Vagina (tissue), 2 donors: ENCODE measurements around the gene HTD2. TPM values are rescaled to one million over a fixed set of nuclear protein-coding genes. Genes with fewer than 3 reads are reported as not detected.

Experiments used
- DNase-seq, 2 donors: peaks; one replicate each; pipeline ENCODE4 v3.0.0-alpha.2; 2017; ENCODE audit errors: extremely low spot score in 2 of 2
- H3K27ac ChIP-seq: fragments of 200-600 bp; sonication (generic); one replicate; pipeline ENCODE4 v1.5.1; 2019
- H3K27me3 ChIP-seq: fragments of 200-600 bp; sonication (generic); one replicate; pipeline ENCODE4 v1.5.1; 2019
- H3K36me3 ChIP-seq, 2 donors: fragments of 200-600 bp; sonication (generic); one replicate each; pipeline ENCODE4 v1.5.1; 2017 to 2019
- H3K4me1 ChIP-seq: fragments of 200-600 bp; sonication (generic); one replicate; pipeline ENCODE4 v1.5.1; 2019
- H3K4me3 ChIP-seq, 2 donors: fragments of 200-600 bp; sonication (generic); 1 replicate in 1 of 2; 2 replicates in 1 of 2; pipeline ENCODE4 v1.5.1; 2016 to 2019
- H3K9me3 ChIP-seq: fragments of 200-600 bp; sonication (generic); one replicate; pipeline ENCODE4 v1.5.1; 2019
- POLR2A ChIP-seq, 2 donors: fragments of 450-650 bp; IDR thresholded peaks; one replicate each; pipeline ENCODE4 v1.6.1; 2017; ENCODE audit warnings: antibody characterized with exemption in 2 of 2, mild to moderate bottlenecking in 2 of 2, moderate library complexity in 2 of 2
- POLR2AphosphoS5 ChIP-seq, 2 donors: sonication (generic); formaldehyde crosslinking; IDR thresholded peaks; one replicate each; pipeline ENCODE4 v1.9.0; 2017; ENCODE audit warnings: antibody characterized with exemption in 2 of 2, mild to moderate bottlenecking in 2 of 2, low read depth in 1 of 2; ENCODE audit not compliant: insufficient read depth in 1 of 2
- intact Hi-C: fragments of 100-400 bp; cut with DNase I; formaldehyde crosslinking; loops from one replicate; pipeline ENCODE4 v1.15.1; 2023
- total RNA-seq: library from RNA; depleted of rRNA; stranded (reverse); fragments of >200 nt; gene quantifications from one replicate; pipeline ENCODE4 v1.2.3, GENCODE V29; 2016
- TF ChIP-seq, protein P1 (sequence below), 3 experiments: fragments of 450-650 bp in 2 of 3; fragments of 200-600 bp in 1 of 3; sonication (generic) in 1 of 3; IDR thresholded peaks; one replicate each; pipeline ENCODE4 v1.5.1; 2017 to 2019; ENCODE audit warnings: antibody characterized with exemption in 3 of 3, mild to moderate bottlenecking in 2 of 3, moderate library complexity in 2 of 3

HTD2 gene
- total RNA-seq, 1 donor from 2014 or later: 3.7 TPM

DNA sequence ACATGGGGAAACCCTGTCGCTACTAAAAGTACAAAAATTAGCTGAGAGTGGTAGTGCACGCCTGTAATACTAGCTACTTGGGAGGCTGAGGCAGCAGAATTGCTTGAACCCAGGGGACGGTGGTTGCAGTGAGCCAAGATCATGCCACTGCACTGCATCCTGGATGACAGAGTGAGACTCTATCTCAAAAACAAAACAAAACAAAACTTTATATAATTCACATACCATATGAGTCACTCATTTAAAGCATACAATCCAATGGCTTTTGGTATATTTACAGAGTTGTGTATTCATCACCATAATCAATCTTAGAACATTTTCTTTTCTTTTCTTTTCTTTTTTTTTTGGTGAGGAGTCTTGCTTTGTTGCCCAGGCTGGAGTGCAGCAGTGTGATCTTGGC, 35.1 kb downstream of the HTD2 start:
- H3K4me1 ChIP-seq: peaks cover 78% of the 10 kb centered on the region
- intact Hi-C loops: no loop called here
- DNase-seq: no peak
- H3K4me3 ChIP-seq: no peak overlapping the region
- no peak for TF ChIP-seq POLR2A (IDR thresholded peaks at IDR 0.05)
- TF ChIP-seq, protein P1, sequence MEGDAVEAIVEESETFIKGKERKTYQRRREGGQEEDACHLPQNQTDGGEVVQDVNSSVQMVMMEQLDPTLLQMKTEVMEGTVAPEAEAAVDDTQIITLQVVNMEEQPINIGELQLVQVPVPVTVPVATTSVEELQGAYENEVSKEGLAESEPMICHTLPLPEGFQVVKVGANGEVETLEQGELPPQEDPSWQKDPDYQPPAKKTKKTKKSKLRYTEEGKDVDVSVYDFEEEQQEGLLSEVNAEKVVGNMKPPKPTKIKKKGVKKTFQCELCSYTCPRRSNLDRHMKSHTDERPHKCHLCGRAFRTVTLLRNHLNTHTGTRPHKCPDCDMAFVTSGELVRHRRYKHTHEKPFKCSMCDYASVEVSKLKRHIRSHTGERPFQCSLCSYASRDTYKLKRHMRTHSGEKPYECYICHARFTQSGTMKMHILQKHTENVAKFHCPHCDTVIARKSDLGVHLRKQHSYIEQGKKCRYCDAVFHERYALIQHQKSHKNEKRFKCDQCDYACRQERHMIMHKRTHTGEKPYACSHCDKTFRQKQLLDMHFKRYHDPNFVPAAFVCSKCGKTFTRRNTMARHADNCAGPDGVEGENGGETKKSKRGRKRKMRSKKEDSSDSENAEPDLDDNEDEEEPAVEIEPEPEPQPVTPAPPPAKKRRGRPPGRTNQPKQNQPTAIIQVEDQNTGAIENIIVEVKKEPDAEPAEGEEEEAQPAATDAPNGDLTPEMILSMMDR (IDR thresholded peaks at IDR 0.05): no peak
- no peak for TF ChIP-seq POLR2AphosphoS5 (IDR thresholded peaks at IDR 0.05; ENCODE audit: insufficient read depth in 1 of 2, low read depth in 1 of 2)
- no peak overlapping the region for H3K27ac ChIP-seq
- H3K9me3 ChIP-seq: no peaks in the 10 kb centered on the region
- no peaks in the 10 kb centered on the region for H3K36me3 ChIP-seq
- H3K27me3 ChIP-seq: no peaks in the 10 kb centered on the region

DNA sequence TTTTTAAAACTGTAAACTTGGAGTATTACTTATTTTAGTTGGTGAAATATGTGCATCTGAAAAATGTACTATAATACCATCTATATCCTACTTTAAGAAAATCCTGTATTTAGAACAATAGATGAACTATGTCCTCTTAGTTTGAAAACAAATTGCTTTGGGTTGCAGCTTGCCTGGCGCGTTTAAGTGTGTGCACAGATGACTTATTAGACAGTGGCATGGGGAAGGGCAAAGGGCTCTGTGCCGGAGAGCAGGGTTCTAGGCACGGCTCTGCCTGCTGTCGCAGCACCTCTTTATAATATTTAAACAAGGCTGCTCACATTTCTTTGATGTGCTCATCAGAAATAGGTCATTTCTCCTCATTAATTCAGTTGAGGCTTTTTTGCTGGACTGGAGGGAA, 36.4 kb downstream of the HTD2 start:
- TF ChIP-seq POLR2A (IDR thresholded peaks at IDR 0.05) (no peak), POLR2AphosphoS5 (IDR thresholded peaks at IDR 0.05; ENCODE audit: insufficient read depth in 1 of 2, low read depth in 1 of 2) (no peak)
- TF ChIP-seq, protein P1 (IDR thresholded peaks at IDR 0.05): no peak
- Histone ChIP-seq H3K4me3 (no peak overlapping the region), H3K27me3 (no peaks in the 10 kb centered on the region), H3K4me1 (peaks cover 74% of the 10 kb centered on the region), H3K9me3 (no peaks in the 10 kb centered on the region), H3K36me3 (no peaks in the 10 kb centered on the region), H3K27ac (no peak overlapping the region)
- DNase-seq: no peak
- intact Hi-C loops: no loop called here

DNA sequence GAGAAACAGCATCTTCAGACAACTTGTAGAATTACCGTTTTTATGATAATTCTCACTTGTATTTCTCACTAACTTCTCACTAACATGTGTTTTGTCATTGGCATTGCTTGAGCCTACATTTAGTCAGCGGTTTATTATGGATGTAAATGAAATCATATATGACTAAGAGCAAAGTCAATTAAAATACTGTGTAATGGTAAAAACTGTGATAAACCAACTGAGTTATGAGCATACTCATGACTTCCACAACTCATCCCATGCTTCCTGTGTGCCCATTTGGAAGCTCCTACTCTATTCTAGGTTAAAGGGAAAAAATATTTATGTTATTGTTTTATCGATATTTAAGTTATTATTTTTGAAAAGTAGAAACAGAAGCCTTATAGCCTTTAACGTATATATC, 39.1 kb downstream of the HTD2 start:
- no peaks in the 10 kb centered on the region for H3K36me3 ChIP-seq
- TF ChIP-seq, protein P1 (IDR thresholded peaks at IDR 0.05): no peak
- TF ChIP-seq POLR2AphosphoS5 (IDR thresholded peaks at IDR 0.05; ENCODE audit: insufficient read depth in 1 of 2, low read depth in 1 of 2): no peak
- TF ChIP-seq POLR2A (IDR thresholded peaks at IDR 0.05): no peak
- H3K4me1 ChIP-seq: peaks cover 74% of the 10 kb centered on the region
- DNase-seq: no peak
- H3K27ac ChIP-seq: no peak overlapping the region
- intact Hi-C loops: no loop called here
- no peaks in the 10 kb centered on the region for H3K27me3 ChIP-seq
- H3K4me3 ChIP-seq: no peak overlapping the region
- no peaks in the 10 kb centered on the region for H3K9me3 ChIP-seq

DNA sequence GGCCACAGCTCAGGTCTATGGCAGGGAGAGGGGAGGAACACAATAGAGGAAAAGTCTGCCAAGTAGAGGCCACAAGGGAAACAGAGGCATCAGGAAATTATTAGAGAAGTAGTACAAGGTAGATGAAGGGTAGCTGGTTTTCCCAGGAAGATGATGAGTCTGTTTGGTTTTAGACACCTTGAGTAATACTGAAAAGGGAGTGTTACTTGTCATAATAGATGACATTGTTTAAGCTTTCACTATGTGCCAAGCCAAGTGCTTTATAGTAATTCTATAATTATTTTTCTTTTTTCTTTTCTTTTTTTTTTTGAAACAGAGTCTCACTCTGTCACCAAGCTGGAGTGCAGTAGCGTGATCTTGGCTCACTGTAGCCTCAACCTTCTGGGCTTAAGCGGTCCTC, 40.0 kb downstream of the HTD2 start:
- Histone ChIP-seq H3K27me3 (no peaks in the 10 kb centered on the region), H3K4me3 (no peak overlapping the region), H3K36me3 (no peaks in the 10 kb centered on the region), H3K9me3 (no peaks in the 10 kb centered on the region), H3K27ac (no peak overlapping the region), H3K4me1 (peaks cover 72% of the 10 kb centered on the region)
- TF ChIP-seq POLR2A (IDR thresholded peaks at IDR 0.05): no peak
- TF ChIP-seq, protein P1 (IDR thresholded peaks at IDR 0.05): no peak
- TF ChIP-seq POLR2AphosphoS5 (IDR thresholded peaks at IDR 0.05; ENCODE audit: insufficient read depth in 1 of 2, low read depth in 1 of 2): no peak
- intact Hi-C loops: no loop called here
- no peak for DNase-seq

DNA sequence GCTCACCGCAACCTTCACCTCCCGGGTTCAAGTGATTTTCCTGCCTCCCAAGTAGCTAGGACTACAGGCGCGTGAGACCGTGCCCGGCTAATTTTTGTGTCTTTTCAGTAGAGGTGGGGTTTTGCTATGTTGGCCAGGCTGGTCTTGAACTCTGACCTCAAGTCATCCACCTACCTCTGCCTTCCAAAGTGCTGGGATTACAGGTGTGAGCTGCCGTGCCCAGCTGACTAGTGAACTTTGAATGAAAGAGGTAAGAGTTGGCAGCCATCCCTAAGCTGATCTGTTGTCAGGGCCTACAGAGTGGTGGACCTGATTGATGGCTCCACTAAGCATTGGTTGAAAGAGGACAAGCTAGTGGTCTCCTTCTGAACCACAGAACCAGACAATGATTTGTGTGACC, 41.7 kb downstream of the HTD2 start:
- Histone ChIP-seq H3K27ac (no peak overlapping the region), H3K36me3 (no peaks in the 10 kb centered on the region), H3K27me3 (no peaks in the 10 kb centered on the region), H3K9me3 (no peaks in the 10 kb centered on the region), H3K4me3 (no peak overlapping the region), H3K4me1 (peaks cover 68% of the 10 kb centered on the region)
- intact Hi-C loops: no loop called here
- TF ChIP-seq, protein P1 (IDR thresholded peaks at IDR 0.05): no peak
- no peak for TF ChIP-seq POLR2A (IDR thresholded peaks at IDR 0.05)
- no peak for TF ChIP-seq POLR2AphosphoS5 (IDR thresholded peaks at IDR 0.05; ENCODE audit: insufficient read depth in 1 of 2, low read depth in 1 of 2)
- DNase-seq: no peak
